Gastroesophageal sphincter (tissue), 3 donors: ENCODE results near the gene KLK14.

Experiments
- CTCF ChIP-seq, 4 experiments: fragments of 200-600 bp in 2 of 4; fragments of 450-650 bp in 2 of 4; sonication (generic) in 1 of 4; IDR thresholded peaks; one replicate each; pipeline ENCODE4 v1.5.1; 2017 to 2019; ENCODE audit warnings: antibody characterized with exemption in 4 of 4, mild to moderate bottlenecking in 2 of 4, moderate library complexity in 2 of 4
- POLR2A ChIP-seq, 2 donors: fragments of 450-650 bp; IDR thresholded peaks; one replicate each; pipeline ENCODE4 v1.6.1; 2017; ENCODE audit warnings: antibody characterized with exemption in 2 of 2, mild to moderate bottlenecking in 2 of 2, moderate library complexity in 1 of 2
- POLR2AphosphoS5 ChIP-seq: sonication (generic); formaldehyde crosslinking; IDR thresholded peaks from one replicate; pipeline ENCODE4 v1.6.1; 2017; ENCODE audit warnings: antibody characterized with exemption

DNA sequence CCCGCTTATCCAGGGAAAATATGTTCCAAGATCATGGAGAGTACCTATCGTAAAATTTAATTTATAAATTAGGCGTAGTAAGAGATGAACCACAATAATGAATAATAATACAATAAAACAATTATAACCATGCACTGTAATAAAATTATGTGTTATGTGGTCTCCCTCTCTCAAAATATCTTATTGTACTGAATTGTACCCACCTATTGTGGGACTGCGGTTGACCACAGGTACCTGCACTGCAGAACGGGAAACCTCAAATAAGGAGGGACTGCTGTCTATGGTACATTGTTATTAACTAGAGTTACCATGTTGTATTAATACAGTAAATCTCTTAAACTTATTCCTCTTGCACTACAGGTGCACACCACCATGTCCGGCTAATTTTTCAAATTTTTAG is 42.5 kb downstream of the KLK14 start:
- TF ChIP-seq CTCF (IDR thresholded peaks at IDR 0.05) (no peak), POLR2A (IDR thresholded peaks at IDR 0.05) (no peak), POLR2AphosphoS5 (no peak)
